Activated CD8-positive, alpha-beta memory T cell treated with anti-CD3 and anti-CD28 coated beads, Interleukin-2, amount 50 U/mL, for 48 hours (primary cell): Measurements from ENCODE around the gene HPSE2.
"Not testable (repeated sequence)": the region's sequence is repeated elsewhere in the genome, so short reads cannot be mapped to it uniquely, and the experiment has no call there.

Experiments used
- DNase-seq: peaks from one replicate; pipeline ENCODE4 v3.0.0-alpha.2; 2020

HPSE2 gene

GRCh38 chr10:99002392-99002791, 233.3 kb downstream of the HPSE2 start:
- DNase-seq = no peak

GRCh38 chr10:98997596-98997995, 238.1 kb downstream of the HPSE2 start:
- no peak for DNase-seq

GRCh38 chr10:98994030-98994429, 241.6 kb downstream of the HPSE2 start:
- DNase-seq = no peak

- DNase-seq = not testable (repeated sequence)
Measured at GRCh38 chr10:98983751-98984150, 251.9 kb downstream of the HPSE2 start.

- no peak for DNase-seq
Measured at GRCh38 chr10:98980353-98980752, 255.3 kb downstream of the HPSE2 start.

- no peak for DNase-seq
Measured at GRCh38 chr10:98971464-98971863, 264.2 kb downstream of the HPSE2 start.

GRCh38 chr10:98967601-98968000, 268.1 kb downstream of the HPSE2 start:
- DNase-seq = no peak

GRCh38 chr10:98963608-98964007, 272.0 kb downstream of the HPSE2 start:
- no peak for DNase-seq

GRCh38 chr10:98959379-98959778, 276.3 kb downstream of the HPSE2 start:
- no peak for DNase-seq

GRCh38 chr10:98957801-98958200, 277.9 kb downstream of the HPSE2 start:
- DNase-seq = no peak

GRCh38 chr10:98956576-98957260, 278.9 kb downstream of the HPSE2 start:
- DNase-seq = no peak

GRCh38 chr10:98953251-98953650, 282.4 kb downstream of the HPSE2 start:
- DNase-seq = no peak

GRCh38 chr10:98951269-98952000, 284.2 kb downstream of the HPSE2 start:
- DNase-seq = no peak

GRCh38 chr10:98950106-98950505, 285.5 kb downstream of the HPSE2 start:
- no peak for DNase-seq

GRCh38 chr10:98949306-98949705, 286.3 kb downstream of the HPSE2 start:
- no peak for DNase-seq

GRCh38 chr10:98943681-98944080, 292.0 kb downstream of the HPSE2 start:
- no peak for DNase-seq

- no peak for DNase-seq
Measured at GRCh38 chr10:98929709-98930108, 305.9 kb downstream of the HPSE2 start.

- DNase-seq = no peak
Measured at GRCh38 chr10:98925651-98926050, 310.0 kb downstream of the HPSE2 start.

- no peak for DNase-seq
Measured at GRCh38 chr10:98924526-98924925, 311.1 kb downstream of the HPSE2 start.

GRCh38 chr10:98921316-98921715, 314.3 kb downstream of the HPSE2 start:
- DNase-seq = no peak

GRCh38 chr10:98920807-98921206, 314.8 kb downstream of the HPSE2 start:
- no peak for DNase-seq

- DNase-seq = no peak
Measured at GRCh38 chr10:98920360-98920759, 315.3 kb downstream of the HPSE2 start.

GRCh38 chr10:98919899-98920298, 315.8 kb downstream of the HPSE2 start:
- DNase-seq = no peak

GRCh38 chr10:98917828-98918227, 317.8 kb downstream of the HPSE2 start:
- no peak for DNase-seq
